ENCODE measurements around the gene DCTN2.
A peak's percentile ranks its signal among the peaks of the same experiment; 100 is the strongest.

Gene DCTN2

GRCh38 chr12:57549203-57549908 lies 2.4 kb upstream of the DCTN2 start:
- no peak for DNase-seq (ENCODE audit: low read depth)
- no peak for TF ChIP-seq CTCF (IDR thresholded peaks at IDR 0.05; ENCODE audit: insufficient read depth, low read depth, low read length, missing control alignments)
- no peak overlapping the region for H3K4me3 ChIP-seq (ENCODE audit: low read length)

GRCh38 chr12:57548488-57548887 lies 1.5 kb upstream of the DCTN2 start:
- no peak overlapping the region for H3K4me3 ChIP-seq (ENCODE audit: low read length)
- no peak for TF ChIP-seq CTCF (IDR thresholded peaks at IDR 0.05; ENCODE audit: insufficient read depth, low read depth, low read length, missing control alignments)
- DNase-seq (ENCODE audit: low read depth), result no peak

- TF ChIP-seq CTCF (IDR thresholded peaks at IDR 0.05; ENCODE audit: insufficient read depth, low read depth, low read length, missing control alignments), result no peak
- no peak overlapping the region for H3K4me3 ChIP-seq (ENCODE audit: low read length)
- DNase-seq (ENCODE audit: low read depth), result no peak
Observed at GRCh38 chr12:57548013-57548315, 972 bp upstream of the DCTN2 start.

- no peak for TF ChIP-seq CTCF (IDR thresholded peaks at IDR 0.05; ENCODE audit: insufficient read depth, low read depth, low read length, missing control alignments)
- no peak for DNase-seq (ENCODE audit: low read depth)
- peak overlapping the region; percentile 81 for H3K4me3 ChIP-seq (ENCODE audit: low read length)
Observed at GRCh38 chr12:57547288-57548012, 458 bp upstream of the DCTN2 start.

DNA sequence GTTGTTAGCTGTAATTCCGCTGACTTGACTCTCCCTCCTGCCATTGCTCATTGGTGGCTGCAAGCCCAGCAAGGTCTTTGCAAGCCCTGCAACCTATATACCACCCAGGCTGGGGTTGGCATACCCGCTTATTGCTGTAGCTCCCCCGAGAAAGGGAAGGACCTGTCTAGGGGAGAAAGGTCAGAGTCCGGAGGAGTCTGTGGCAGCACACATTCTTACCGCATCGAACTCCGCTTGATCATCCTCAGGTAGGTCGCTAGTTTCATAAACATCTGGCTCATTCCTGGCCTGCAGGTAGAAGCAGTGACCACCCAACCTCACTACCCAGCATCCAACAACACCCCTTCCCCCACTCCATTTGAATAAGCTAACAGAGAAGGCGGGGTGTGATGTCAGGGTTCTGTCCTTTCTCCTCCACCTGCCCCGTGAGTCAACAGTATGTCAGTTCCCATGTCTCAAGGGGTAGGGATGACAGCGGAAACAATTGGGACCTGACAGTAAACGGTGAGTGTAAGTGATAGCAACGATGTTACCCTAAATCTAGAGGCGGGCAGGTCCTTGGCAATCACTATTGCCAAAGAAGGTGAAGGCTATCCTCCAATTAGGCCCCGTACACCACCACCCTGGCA lies 1.1 kb downstream of the DCTN2 start:
- peak overlapping the region; percentile 81 for H3K4me3 ChIP-seq (ENCODE audit: low read length)
- peak; percentile 84 for DNase-seq (ENCODE audit: low read depth)
- no peak for TF ChIP-seq CTCF (IDR thresholded peaks at IDR 0.05; ENCODE audit: insufficient read depth, low read depth, low read length, missing control alignments)

- TF ChIP-seq CTCF (IDR thresholded peaks at IDR 0.05; ENCODE audit: insufficient read depth, low read depth, low read length, missing control alignments), result no peak
- no peak for DNase-seq (ENCODE audit: low read depth)
- H3K4me3 ChIP-seq (ENCODE audit: low read length), result no peak overlapping the region
Observed at GRCh38 chr12:57543581-57543980, 3.4 kb downstream of the DCTN2 start.

All from epithelial cell of esophagus (primary cell).